ENCODE measurements around the gene OR8D2. TPM values are rescaled to one million over a fixed set of nuclear protein-coding genes. Genes with fewer than 3 reads are reported as not detected.

OR8D2 gene, protein sequence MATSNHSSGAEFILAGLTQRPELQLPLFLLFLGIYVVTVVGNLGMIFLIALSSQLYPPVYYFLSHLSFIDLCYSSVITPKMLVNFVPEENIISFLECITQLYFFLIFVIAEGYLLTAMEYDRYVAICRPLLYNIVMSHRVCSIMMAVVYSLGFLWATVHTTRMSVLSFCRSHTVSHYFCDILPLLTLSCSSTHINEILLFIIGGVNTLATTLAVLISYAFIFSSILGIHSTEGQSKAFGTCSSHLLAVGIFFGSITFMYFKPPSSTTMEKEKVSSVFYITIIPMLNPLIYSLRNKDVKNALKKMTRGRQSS
- not detected for polyA plus RNA-seq

DNA sequence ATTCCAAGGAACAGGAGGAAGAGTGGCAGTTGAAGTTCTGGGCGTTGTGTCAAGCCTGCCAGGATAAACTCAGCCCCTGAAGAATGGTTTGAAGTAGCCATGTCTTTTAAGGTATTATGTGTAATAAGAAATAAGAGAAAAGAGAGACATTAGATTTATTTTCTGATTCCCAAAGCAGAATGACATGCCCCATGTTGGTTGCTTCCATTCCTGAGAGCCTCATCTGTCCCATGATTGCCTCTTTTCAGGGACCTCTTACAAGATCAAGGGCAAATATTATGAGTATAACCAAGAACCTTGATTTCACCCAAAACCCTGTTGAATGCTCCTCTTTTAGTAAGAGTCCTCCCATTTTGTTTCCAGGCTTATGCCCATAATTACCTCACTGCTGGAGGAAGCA lies at the start of gene OR8D2:
Gene OR8D2 (minus strand): TSS at position 101 of the 400 bp plus-strand sequence. CDS start 0 bp downstream, at position 101.
- no peak within 1 kb of the TSS for H3K4me3 Mint-ChIP-seq

DNA sequence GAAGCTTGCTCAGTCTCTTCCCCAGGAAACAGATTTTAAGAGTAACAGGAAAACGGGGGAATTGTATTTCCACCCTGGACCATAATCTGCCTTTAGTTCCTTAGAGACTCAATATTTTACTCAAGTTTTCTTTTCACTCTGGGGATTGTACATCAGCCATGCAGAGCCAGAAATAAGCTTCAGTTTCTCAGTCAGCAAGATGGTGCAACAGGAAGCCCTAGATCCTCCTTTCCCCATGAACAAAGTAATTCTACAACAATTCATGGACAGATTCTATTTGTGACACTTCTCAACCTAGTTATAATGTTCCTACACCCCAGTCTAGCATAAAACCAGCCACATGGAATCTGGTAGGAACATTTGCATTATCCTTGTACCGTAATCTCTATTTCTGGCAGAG lies 39.6 kb upstream of the OR8D2 start:
- H3K4me3 Mint-ChIP-seq, result no peak overlapping the region
- peaks cover 0 to 2% (median 2%) of the 10 kb centered on the region in 3 donors for H3K9me3 Mint-ChIP-seq
- peaks cover 0 to 7% (median 3%) of the 10 kb centered on the region in 3 donors for H3K4me1 Mint-ChIP-seq
- H3K27ac Mint-ChIP-seq, result no peak overlapping the region
- no peaks in the 10 kb centered on the region for H3K27me3 Mint-ChIP-seq
- H3K36me3 Mint-ChIP-seq, result no peaks in the 10 kb centered on the region

More for the DNA sequence above, at the start of gene OR8D2:
- Mint-ChIP-seq H3K27ac (no peak within 1 kb of the TSS), H3K36me3 (no peaks in the 10 kb centered on the region), H3K4me1 (peaks cover 5 to 9% (median 7%) of the 10 kb centered on the region in 3 donors), H3K27me3 (peaks cover 9% of the 10 kb centered on the region), H3K9me3 (peaks cover 0 to 4% (median 3%) of the 10 kb centered on the region in 3 donors)

DNA sequence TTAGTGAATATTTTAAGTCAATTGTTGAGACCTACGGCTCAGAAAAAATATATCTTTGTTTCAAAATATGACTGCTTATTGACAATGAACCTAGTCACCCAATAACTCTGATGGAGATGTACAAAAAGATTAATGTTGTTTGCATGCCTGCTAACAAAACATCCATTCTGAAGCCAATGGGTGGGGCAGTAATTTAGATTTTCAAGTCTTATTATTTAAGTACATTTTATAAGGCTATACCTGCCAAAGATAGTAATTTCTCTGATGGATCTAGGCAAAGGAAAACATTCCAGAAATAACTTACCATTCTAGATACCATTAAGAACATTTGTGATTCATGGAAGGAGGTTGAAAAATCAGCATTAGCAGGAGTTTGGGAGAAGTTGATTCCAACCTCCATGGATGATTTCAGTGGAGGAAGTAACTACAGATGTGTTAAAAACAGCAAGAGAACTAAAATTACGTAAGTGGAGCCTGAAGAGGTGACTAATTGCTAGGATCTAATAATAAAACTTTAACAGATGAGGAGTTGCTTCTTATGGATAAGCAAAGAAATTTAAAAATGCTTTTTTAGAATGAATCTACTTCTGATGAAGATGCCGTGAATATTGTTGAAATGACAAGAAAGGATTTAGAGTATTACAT lies 26.4 kb upstream of the OR8D2 start:
- Mint-ChIP-seq H3K27me3 (peaks cover 2% of the 10 kb centered on the region), H3K4me1 (no peaks in the 10 kb centered on the region), H3K9me3 (peaks cover 2 to 7% (median 6%) of the 10 kb centered on the region in 3 donors), H3K36me3 (no peaks in the 10 kb centered on the region), H3K27ac (no peak overlapping the region), H3K4me3 (no peak overlapping the region)

DNA sequence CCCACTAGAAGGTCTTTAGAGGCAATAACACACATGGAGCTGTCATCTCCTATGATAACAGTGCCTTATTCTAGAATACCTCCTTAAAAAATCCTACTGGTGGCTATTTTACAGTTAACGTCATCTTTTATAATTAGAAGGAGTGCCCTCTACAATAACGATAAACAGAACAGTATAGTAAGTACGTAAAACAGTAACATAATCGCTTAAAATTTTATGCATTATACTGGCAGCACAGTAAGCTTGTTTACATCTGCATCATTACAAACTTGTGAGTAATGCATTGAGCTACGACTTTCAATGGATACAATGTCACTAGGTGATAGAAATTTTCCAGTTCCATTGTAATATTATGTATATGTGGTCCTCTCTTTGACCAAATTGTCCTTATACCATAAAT lies 24.3 kb upstream of the OR8D2 start:
- H3K9me3 Mint-ChIP-seq, result peaks cover 0 to 6% (median 2%) of the 10 kb centered on the region in 3 donors
- no peaks in the 10 kb centered on the region for H3K36me3 Mint-ChIP-seq
- no peak overlapping the region for H3K27ac Mint-ChIP-seq
- no peak overlapping the region for H3K4me3 Mint-ChIP-seq
- H3K4me1 Mint-ChIP-seq, result peaks cover 0 to 6% (median under 1%) of the 10 kb centered on the region in 3 donors
- peaks cover 2% of the 10 kb centered on the region for H3K27me3 Mint-ChIP-seq

DNA sequence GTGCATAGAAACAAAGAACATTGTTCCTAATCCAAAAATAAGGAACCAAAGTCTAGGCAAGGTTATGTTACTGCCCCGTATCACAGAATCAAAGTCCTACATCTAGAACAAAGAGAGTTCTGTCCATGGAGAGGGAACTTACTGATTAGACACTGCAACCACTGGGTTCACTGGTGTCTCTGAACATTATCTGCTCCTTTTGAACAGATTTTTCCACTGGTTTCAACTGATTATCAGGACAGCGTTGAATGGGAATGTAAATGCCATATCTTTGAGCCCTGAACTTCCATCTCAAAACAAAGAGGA lies 20.1 kb upstream of the OR8D2 start:
- Mint-ChIP-seq H3K36me3 (no peaks in the 10 kb centered on the region), H3K27ac (no peak overlapping the region), H3K4me1 (peaks cover 0 to 11% (median 3%) of the 10 kb centered on the region in 3 donors), H3K4me3 (no peak overlapping the region), H3K27me3 (peaks cover 2% of the 10 kb centered on the region), H3K9me3 (no peaks in the 10 kb centered on the region)

GRCh38 chr11:124339396-124340141 lies 19.6 kb upstream of the OR8D2 start:
- H3K4me1 Mint-ChIP-seq, result peaks cover 0 to 11% (median 3%) of the 10 kb centered on the region in 3 donors
- H3K4me3 Mint-ChIP-seq, result no peak overlapping the region
- no peaks in the 10 kb centered on the region for H3K36me3 Mint-ChIP-seq
- H3K27me3 Mint-ChIP-seq, result no peaks in the 10 kb centered on the region
- no peaks in the 10 kb centered on the region for H3K9me3 Mint-ChIP-seq
- H3K27ac Mint-ChIP-seq, result no peak overlapping the region

GRCh38 chr11:124331873-124332272 lies 11.9 kb upstream of the OR8D2 start:
- Mint-ChIP-seq H3K27ac (no peak overlapping the region), H3K27me3 (no peaks in the 10 kb centered on the region), H3K9me3 (no peaks in the 10 kb centered on the region), H3K4me1 (peaks cover 20 to 32% (median 27%) of the 10 kb centered on the region in 3 donors), H3K4me3 (peak overlapping the region in 1 of 4 donors; percentile 29), H3K36me3 (no peaks in the 10 kb centered on the region)

GRCh38 chr11:124329787-124330478 lies 9.9 kb upstream of the OR8D2 start:
- no peaks in the 10 kb centered on the region for H3K36me3 Mint-ChIP-seq
- no peaks in the 10 kb centered on the region for H3K27me3 Mint-ChIP-seq
- H3K27ac Mint-ChIP-seq, result peak overlapping the region; percentile 5 to 75 (median 64)
- no peaks in the 10 kb centered on the region for H3K9me3 Mint-ChIP-seq
- H3K4me1 Mint-ChIP-seq, result peaks cover 23 to 45% (median 37%) of the 10 kb centered on the region in 3 donors
- peak overlapping the region in 2 of 4 donors; percentile 38 to 67 for H3K4me3 Mint-ChIP-seq

- Mint-ChIP-seq H3K4me1 (peaks cover 28 to 53% (median 41%) of the 10 kb centered on the region in 3 donors), H3K27ac (no peak overlapping the region), H3K27me3 (no peaks in the 10 kb centered on the region), H3K36me3 (no peaks in the 10 kb centered on the region), H3K4me3 (no peak overlapping the region), H3K9me3 (no peaks in the 10 kb centered on the region)
These were observed 7.8 kb upstream of the OR8D2 start for GRCh38 chr11:124327775-124328174.

DNA sequence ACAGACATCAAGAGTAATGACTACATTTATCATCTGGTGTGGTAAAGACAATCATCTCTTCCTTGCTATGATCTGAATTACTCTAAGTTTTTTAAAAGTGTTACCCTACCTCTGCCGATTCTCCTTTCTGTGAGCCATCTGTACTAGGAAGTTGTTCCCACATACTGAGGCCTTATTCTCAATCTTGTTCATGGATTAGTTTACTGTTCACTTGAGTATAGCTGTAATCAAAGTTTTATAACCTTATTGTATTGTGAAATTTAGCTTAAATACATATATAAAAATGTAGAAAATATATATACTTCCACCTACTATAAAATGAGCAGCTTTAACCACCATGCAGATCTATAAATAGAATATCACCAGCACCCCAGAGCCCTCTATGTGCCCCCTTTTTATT lies 2.4 kb upstream of the OR8D2 start:
- H3K4me3 Mint-ChIP-seq, result no peak overlapping the region
- no peak overlapping the region for H3K27ac Mint-ChIP-seq
- peaks cover 3% of the 10 kb centered on the region for H3K27me3 Mint-ChIP-seq
- H3K9me3 Mint-ChIP-seq, result peaks cover 0 to 4% (median 3%) of the 10 kb centered on the region in 3 donors
- peaks cover 8 to 21% (median 14%) of the 10 kb centered on the region in 3 donors for H3K4me1 Mint-ChIP-seq
- no peaks in the 10 kb centered on the region for H3K36me3 Mint-ChIP-seq

GRCh38 chr11:124315052-124315451 lies 4.9 kb downstream of the OR8D2 start:
- no peak overlapping the region for H3K27ac Mint-ChIP-seq
- H3K9me3 Mint-ChIP-seq, result peaks cover 0 to 5% (median 4%) of the 10 kb centered on the region in 3 donors
- H3K4me3 Mint-ChIP-seq, result no peak overlapping the region
- no peaks in the 10 kb centered on the region for H3K4me1 Mint-ChIP-seq
- no peaks in the 10 kb centered on the region for H3K36me3 Mint-ChIP-seq
- peaks cover 6% of the 10 kb centered on the region for H3K27me3 Mint-ChIP-seq

- H3K9me3 Mint-ChIP-seq, result peaks cover 0 to 7% (median 0%) of the 10 kb centered on the region in 3 donors
- H3K27ac Mint-ChIP-seq, result no peak within 1 kb of the TSS
- no peak within 1 kb of the TSS for H3K4me3 Mint-ChIP-seq
- no peaks in the 10 kb centered on the region for H3K4me1 Mint-ChIP-seq
- no peaks in the 10 kb centered on the region for H3K36me3 Mint-ChIP-seq
- peaks cover 6% of the 10 kb centered on the region for H3K27me3 Mint-ChIP-seq
These were observed 6.1 kb downstream of the OR8D2 start, which contains the start of gene OR8D1 for GRCh38 chr11:124313849-124314248. Gene OR8D1, minus strand, starts transcription at chr11:124313949. Its CDS starts 3,183 bp downstream, at chr11:124310766.

GRCh38 chr11:124313131-124313530 lies 6.9 kb downstream of the OR8D2 start:
- Mint-ChIP-seq H3K4me1 (no peaks in the 10 kb centered on the region), H3K36me3 (no peaks in the 10 kb centered on the region), H3K27me3 (peaks cover 6% of the 10 kb centered on the region), H3K9me3 (peaks cover 0 to 5% (median 0%) of the 10 kb centered on the region in 3 donors), H3K27ac (no peak overlapping the region), H3K4me3 (no peak overlapping the region)

- no peak overlapping the region for H3K27ac Mint-ChIP-seq
- H3K36me3 Mint-ChIP-seq, result no peaks in the 10 kb centered on the region
- H3K4me3 Mint-ChIP-seq, result no peak overlapping the region
- H3K9me3 Mint-ChIP-seq, result peaks cover 0 to 4% (median 0%) of the 10 kb centered on the region in 3 donors
- no peaks in the 10 kb centered on the region for H3K4me1 Mint-ChIP-seq
- H3K27me3 Mint-ChIP-seq, result peaks cover 6% of the 10 kb centered on the region
These were observed 8.3 kb downstream of the OR8D2 start for GRCh38 chr11:124311670-124312069.

All from IgD-negative memory B cell (primary cell).